Colonic mucosa (tissue), 4 donors: ENCODE measurements around the gene C19orf47. TPM values are rescaled to one million over a fixed set of nuclear protein-coding genes. Genes with fewer than 3 reads are reported as not detected.
"Not testable (repeated sequence)": the region's sequence is repeated elsewhere in the genome, so short reads cannot be mapped to it uniquely, and the experiment has no call there.

Experiments
- DNase-seq: peaks from one replicate; pipeline ENCODE4 v3.0.0-alpha.2; 2020
- H3K27ac ChIP-seq: fragments of 200-600 bp; one replicate; pipeline ENCODE4 v1.8.0; 2021
- H3K27me3 ChIP-seq: fragments of 200-600 bp; one replicate; pipeline ENCODE4 v1.8.0; 2021
- H3K36me3 ChIP-seq: fragments of 200-600 bp; one replicate; pipeline ENCODE4 v1.8.0; 2021
- H3K4me1 ChIP-seq: fragments of 200-600 bp; one replicate; pipeline ENCODE4 v1.8.0; 2021; ENCODE audit warnings: mild to moderate bottlenecking
- H3K4me3 ChIP-seq: fragments of 200-600 bp; one replicate; pipeline ENCODE4 v1.8.0; 2021
- H3K9ac ChIP-seq, 2 donors: one replicate each; pipeline ENCODE4 v1.7.0; 2013; ENCODE audit warnings: control low read depth in 2 of 2, low read depth in 2 of 2, low read length in 2 of 2
- H3K9me3 ChIP-seq: fragments of 200-600 bp; one replicate; pipeline ENCODE4 v1.8.0; 2021
- intact Hi-C: fragments of 100-400 bp; cut with DNase I; formaldehyde crosslinking; loops from one replicate; pipeline ENCODE4 v1.14.1; 2022
- total RNA-seq, 2 donors: library from RNA; stranded (reverse); fragmentation: NEBNext Ultra II Directional in 1 of 2; extraction: Animal tissue kit (Norgen Biotek cat#: 25700) in 1 of 2; gene quantifications; one replicate each; pipeline ENCODE4 v1.2.1, GENCODE V29; 2021
- TF ChIP-seq, protein P1 (sequence below): fragments of 200-600 bp; IDR thresholded peaks from one replicate; pipeline ENCODE4 v1.8.0; 2022; ENCODE audit warnings: antibody characterized with exemption, mild to moderate bottlenecking
- donor health status: healthy.
- donor health status: DM: no; HTN: no; CAD: no.
- donor health status: DM: no; HTN: no; CAD: no.

Gene C19orf47
- total RNA-seq, 2 donors from 2014 or later = 9.2 to 14.9 TPM

DNA sequence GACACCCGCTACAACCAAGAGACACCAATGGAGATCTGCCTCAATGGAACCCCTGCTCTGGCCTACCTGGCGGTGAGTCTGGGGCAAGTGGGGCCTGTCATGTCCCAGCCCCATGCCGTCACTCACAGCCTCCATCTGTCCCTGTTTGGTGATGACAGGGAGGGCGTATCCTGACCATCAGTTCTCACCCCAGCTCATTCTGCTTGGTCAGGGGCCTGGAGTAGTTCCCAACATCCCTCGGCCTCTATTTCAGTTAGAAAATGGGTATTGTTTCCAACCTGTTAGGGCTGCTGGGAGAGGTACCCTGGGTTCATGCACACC is 23.6 kb upstream of the C19orf47 start:
- TF ChIP-seq, protein P1, sequence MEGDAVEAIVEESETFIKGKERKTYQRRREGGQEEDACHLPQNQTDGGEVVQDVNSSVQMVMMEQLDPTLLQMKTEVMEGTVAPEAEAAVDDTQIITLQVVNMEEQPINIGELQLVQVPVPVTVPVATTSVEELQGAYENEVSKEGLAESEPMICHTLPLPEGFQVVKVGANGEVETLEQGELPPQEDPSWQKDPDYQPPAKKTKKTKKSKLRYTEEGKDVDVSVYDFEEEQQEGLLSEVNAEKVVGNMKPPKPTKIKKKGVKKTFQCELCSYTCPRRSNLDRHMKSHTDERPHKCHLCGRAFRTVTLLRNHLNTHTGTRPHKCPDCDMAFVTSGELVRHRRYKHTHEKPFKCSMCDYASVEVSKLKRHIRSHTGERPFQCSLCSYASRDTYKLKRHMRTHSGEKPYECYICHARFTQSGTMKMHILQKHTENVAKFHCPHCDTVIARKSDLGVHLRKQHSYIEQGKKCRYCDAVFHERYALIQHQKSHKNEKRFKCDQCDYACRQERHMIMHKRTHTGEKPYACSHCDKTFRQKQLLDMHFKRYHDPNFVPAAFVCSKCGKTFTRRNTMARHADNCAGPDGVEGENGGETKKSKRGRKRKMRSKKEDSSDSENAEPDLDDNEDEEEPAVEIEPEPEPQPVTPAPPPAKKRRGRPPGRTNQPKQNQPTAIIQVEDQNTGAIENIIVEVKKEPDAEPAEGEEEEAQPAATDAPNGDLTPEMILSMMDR = no peak
- no peaks in the 10 kb centered on the region for H3K4me1 ChIP-seq
- no peak for DNase-seq
- H3K4me3 ChIP-seq = no peak overlapping the region
- no peaks in the 10 kb centered on the region for H3K27me3 ChIP-seq
- no peak overlapping the region for H3K27ac ChIP-seq
- no peaks in the 10 kb centered on the region for H3K36me3 ChIP-seq
- no peak overlapping the region for H3K9ac ChIP-seq
- no peaks in the 10 kb centered on the region for H3K9me3 ChIP-seq
- intact Hi-C loops = no loop called here

DNA sequence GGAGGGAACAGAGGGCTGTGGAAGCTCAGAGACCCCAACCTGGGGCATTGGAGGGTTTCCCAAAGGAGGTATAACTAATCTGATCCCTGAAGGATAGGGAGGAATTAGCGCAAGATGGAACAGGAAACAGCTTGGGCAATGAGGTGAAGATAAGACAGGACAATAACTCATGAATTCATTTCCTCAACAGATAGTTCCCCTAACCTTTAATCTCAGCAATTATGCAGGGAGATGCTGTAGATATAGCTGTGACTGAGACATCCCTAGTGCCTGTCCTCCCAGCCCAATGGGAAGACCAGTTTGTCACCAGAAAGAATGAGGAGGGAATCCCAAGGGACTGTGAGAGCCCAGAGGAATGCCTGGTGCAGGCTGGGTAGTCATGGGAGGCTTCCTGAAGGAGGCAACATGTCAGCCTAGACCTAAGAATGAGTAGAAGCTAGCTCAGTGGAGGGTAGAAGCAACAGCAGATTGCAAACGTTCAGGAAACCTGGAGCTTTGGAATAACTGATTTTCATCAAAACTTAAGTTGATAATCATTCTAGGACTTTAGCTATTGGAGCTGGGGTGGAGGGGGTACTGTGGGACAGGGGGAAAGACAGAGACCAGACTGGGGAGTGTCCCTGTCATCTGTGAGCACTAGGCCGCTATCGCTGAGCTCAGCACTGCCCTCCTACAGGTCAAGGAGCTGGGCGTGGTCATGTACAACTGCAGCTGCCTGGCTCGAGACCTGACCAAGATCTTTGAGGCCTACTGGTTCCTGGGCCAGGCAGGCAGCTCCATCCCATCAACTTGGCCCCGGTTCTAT is 23.0 kb upstream of the C19orf47 start:
- TF ChIP-seq, protein P1 = no peak
- Histone ChIP-seq H3K9ac (no peak overlapping the region), H3K27ac (no peak overlapping the region), H3K9me3 (no peaks in the 10 kb centered on the region), H3K4me3 (no peak overlapping the region), H3K27me3 (no peaks in the 10 kb centered on the region), H3K36me3 (no peaks in the 10 kb centered on the region), H3K4me1 (no peaks in the 10 kb centered on the region)
- intact Hi-C loops = no loop called here
- no peak for DNase-seq

DNA sequence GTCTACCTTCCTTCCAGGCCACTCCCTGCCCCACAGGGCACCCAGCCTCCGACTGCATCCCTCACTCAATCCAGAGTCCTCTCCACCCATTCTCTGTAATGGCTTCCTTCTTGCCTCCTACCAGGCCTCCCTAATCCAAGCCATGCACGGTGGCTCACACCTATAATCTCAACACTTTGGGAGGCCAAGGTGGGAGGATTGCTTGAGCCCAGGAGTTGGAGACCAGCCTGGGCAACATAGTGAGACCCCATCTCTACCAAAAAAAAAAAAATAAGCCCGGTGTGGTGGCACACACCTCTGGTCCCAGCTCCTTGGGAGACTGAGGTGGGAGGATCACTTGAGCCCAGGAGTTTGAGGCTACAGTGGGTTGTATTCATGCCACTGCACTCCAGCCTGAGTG is 22.1 kb upstream of the C19orf47 start:
- intact Hi-C loops, DNase-seq, H3K4me1 ChIP-seq, H3K36me3 ChIP-seq, H3K9me3 ChIP-seq, H3K9ac ChIP-seq, H3K27me3 ChIP-seq, H3K27ac ChIP-seq, H3K4me3 ChIP-seq: not testable (repeated sequence)

DNA sequence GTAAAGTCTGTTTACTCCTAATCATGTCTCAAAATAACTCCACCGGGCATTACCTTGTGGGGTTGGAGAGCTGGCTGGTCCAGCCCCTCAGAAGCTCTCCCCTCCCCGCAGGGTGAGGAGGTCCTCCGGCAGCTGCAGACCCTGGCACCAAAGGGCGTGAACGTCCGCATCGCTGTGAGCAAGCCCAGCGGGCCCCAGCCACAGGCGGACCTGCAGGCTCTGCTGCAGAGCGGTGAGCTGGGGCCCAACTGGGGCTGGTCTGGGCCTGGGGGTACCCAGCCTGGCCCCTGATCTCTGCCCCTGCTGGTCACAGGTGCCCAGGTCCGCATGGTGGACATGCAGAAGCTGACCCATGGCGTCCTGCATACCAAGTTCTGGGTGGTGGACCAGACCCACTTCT is 21.6 kb upstream of the C19orf47 start:
- Histone ChIP-seq H3K27ac (no peak overlapping the region), H3K4me3 (no peak overlapping the region), H3K36me3 (no peaks in the 10 kb centered on the region), H3K4me1 (no peaks in the 10 kb centered on the region), H3K9ac (no peak overlapping the region), H3K27me3 (no peaks in the 10 kb centered on the region), H3K9me3 (no peaks in the 10 kb centered on the region)
- intact Hi-C loops = no loop called here
- TF ChIP-seq, protein P1 = no peak
- no peak for DNase-seq

- Histone ChIP-seq H3K27me3 (no peaks in the 10 kb centered on the region), H3K4me1 (no peaks in the 10 kb centered on the region), H3K9me3 (no peaks in the 10 kb centered on the region), H3K4me3 (no peak overlapping the region), H3K27ac (no peak overlapping the region), H3K9ac (no peak overlapping the region), H3K36me3 (no peaks in the 10 kb centered on the region)
- intact Hi-C loops = no loop called here
- TF ChIP-seq, protein P1 = no peak
- no peak for DNase-seq
These were observed 19.6 kb upstream of the C19orf47 start for GRCh38 chr19:40367577-40368434.
